ENCODE data around the gene LDB2. TPM values are rescaled to one million over a fixed set of nuclear protein-coding genes. Genes with fewer than 3 reads are reported as not detected.

Gene LDB2
- total and polyA plus RNA-seq, 5 experiments from 2014 or later = 0.38 TPM; not detected in 4

GRCh38 chr4:16772366-16772850 lies 126.0 kb downstream of the LDB2 start:
- no peaks in the 10 kb centered on the region for H3K36me3 Mint-ChIP-seq
- POLR2A ChIA-PET = no interaction called here
- DNase-seq (no peak), ATAC-seq (no peak)
- H3K4me1 Mint-ChIP-seq = no peaks in the 10 kb centered on the region
- H3K27me3 Mint-ChIP-seq = peaks cover 2 to 15% (median 7%) of the 10 kb centered on the region in 5 donors
- H3K9me3 Mint-ChIP-seq = peaks cover 0 to 2% (median 0%) of the 10 kb centered on the region in 9 donors
- no peak overlapping the region for H3K4me3 Mint-ChIP-seq
- no peak overlapping the region for H3K27ac Mint-ChIP-seq

GRCh38 chr4:16770710-16771285 lies 127.6 kb downstream of the LDB2 start:
- H3K4me3 Mint-ChIP-seq = no peak overlapping the region
- no peak overlapping the region for H3K27ac Mint-ChIP-seq
- peaks cover 0 to 2% (median 0%) of the 10 kb centered on the region in 9 donors for H3K9me3 Mint-ChIP-seq
- no peak for ATAC-seq
- POLR2A ChIA-PET = no interaction called here
- peaks cover 2 to 15% (median 7%) of the 10 kb centered on the region in 5 donors for H3K27me3 Mint-ChIP-seq
- no peaks in the 10 kb centered on the region for H3K4me1 Mint-ChIP-seq
- no peak for DNase-seq
- H3K36me3 Mint-ChIP-seq = no peaks in the 10 kb centered on the region

DNA sequence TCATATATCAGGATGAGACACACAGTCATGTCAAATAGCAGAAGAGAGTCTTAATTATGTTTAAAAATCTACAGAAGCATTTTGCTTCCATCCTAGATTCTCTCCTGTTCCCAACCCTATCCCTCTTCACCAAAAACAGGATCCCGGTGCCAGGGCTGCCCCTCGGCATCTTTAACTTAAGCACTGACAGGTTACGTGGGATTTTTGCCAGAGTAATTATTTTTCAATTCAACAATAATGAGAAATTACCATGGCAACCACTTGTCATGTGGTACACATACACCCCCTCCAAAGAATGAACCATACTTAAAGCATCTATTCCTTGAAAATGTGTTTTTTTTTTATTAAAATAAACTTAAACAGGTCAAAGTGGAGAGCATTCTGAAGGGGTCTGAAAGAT lies 130.6 kb downstream of the LDB2 start:
- H3K4me1 Mint-ChIP-seq = no peaks in the 10 kb centered on the region
- ATAC-seq (no peak), DNase-seq (no peak)
- POLR2A ChIA-PET = no interaction called here
- no peak overlapping the region for H3K27ac Mint-ChIP-seq
- H3K9me3 Mint-ChIP-seq = peaks cover 0 to 2% (median 0%) of the 10 kb centered on the region in 9 donors
- H3K4me3 Mint-ChIP-seq = no peak overlapping the region
- peaks cover 2 to 10% (median 3%) of the 10 kb centered on the region in 5 donors for H3K27me3 Mint-ChIP-seq
- H3K36me3 Mint-ChIP-seq = no peaks in the 10 kb centered on the region

GRCh38 chr4:16767251-16767650 lies 131.2 kb downstream of the LDB2 start:
- DNase-seq = no peak
- no peaks in the 10 kb centered on the region for H3K4me1 Mint-ChIP-seq
- no peak for ATAC-seq
- POLR2A ChIA-PET = interaction anchor here (0.6 kb wide), 1 partner anchor 903 kb away, joined by 3 read pairs; no protein-coding TSS in a partner anchor
- H3K4me3 Mint-ChIP-seq = no peak overlapping the region
- H3K36me3 Mint-ChIP-seq = no peaks in the 10 kb centered on the region
- no peaks in the 10 kb centered on the region for H3K9me3 Mint-ChIP-seq
- no peak overlapping the region for H3K27ac Mint-ChIP-seq
- peaks cover 0 to 6% (median 3%) of the 10 kb centered on the region in 5 donors for H3K27me3 Mint-ChIP-seq

- H3K4me3 Mint-ChIP-seq = no peak overlapping the region
- DNase-seq (no peak), ATAC-seq (no peak)
- POLR2A ChIA-PET = no interaction called here
- no peak overlapping the region for H3K27ac Mint-ChIP-seq
- H3K36me3 Mint-ChIP-seq = no peaks in the 10 kb centered on the region
- H3K4me1 Mint-ChIP-seq = no peaks in the 10 kb centered on the region
- peaks cover 0 to 3% (median 2%) of the 10 kb centered on the region in 5 donors for H3K27me3 Mint-ChIP-seq
- H3K9me3 Mint-ChIP-seq = no peaks in the 10 kb centered on the region
These were observed 132.9 kb downstream of the LDB2 start for GRCh38 chr4:16765546-16765945.

DNA sequence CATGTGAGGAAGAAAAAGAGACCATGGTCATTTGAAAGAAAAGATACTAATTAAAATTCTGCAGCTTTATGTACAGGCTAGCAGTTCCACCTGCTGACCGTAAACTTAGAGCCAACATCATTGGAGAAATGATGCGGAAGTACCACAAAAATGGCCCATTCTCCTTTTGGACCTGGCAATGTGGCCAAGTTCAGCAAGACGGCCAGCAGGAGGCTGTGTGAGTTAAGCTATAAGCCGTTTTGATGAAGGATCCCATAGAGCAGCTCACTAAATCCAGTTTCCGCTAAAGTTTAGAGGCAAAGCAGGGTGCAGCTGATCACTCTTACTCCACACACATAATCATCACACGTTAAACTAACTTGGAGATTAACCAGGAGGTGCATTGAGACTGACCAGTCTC lies 133.8 kb downstream of the LDB2 start:
- POLR2A ChIA-PET = no interaction called here
- no peaks in the 10 kb centered on the region for H3K9me3 Mint-ChIP-seq
- no peak overlapping the region for H3K27ac Mint-ChIP-seq
- peaks cover 0 to 3% (median 2%) of the 10 kb centered on the region in 5 donors for H3K27me3 Mint-ChIP-seq
- no peak for DNase-seq
- ATAC-seq = no peak
- H3K36me3 Mint-ChIP-seq = no peaks in the 10 kb centered on the region
- no peak overlapping the region for H3K4me3 Mint-ChIP-seq
- no peaks in the 10 kb centered on the region for H3K4me1 Mint-ChIP-seq

DNA sequence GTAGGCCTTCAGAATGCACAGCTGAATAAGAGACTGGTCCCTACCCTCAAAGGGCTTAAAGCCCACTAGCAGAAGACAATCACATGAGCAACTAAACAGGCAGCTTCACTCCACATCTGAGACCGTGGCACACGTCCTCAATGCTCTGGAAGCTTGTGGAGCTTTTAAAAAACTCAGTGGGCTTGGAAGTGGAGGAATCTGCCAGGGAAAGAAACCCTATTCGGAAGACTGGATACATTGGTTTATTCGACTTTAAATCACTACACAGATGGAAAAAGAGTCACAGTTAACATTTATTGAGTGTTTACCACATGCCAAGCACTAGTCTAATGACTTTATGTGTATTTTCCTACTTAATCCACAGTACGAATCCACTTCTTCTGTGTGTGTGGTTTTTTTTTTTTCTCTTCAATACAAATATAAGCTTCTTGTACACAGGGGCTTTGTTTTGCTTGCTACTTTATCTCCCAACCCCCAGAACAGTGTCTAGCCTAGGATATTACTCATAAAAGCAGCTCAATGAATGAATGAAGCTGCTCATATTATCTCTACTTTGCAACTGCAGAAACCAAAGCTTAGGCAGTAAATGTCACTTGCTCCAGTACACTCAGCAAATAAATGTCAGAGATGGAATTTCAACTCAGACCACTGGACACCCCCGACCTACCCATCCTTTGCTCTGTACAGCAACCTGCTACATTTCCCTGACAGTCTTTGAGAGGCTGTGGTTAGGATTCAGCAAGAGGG lies 137.7 kb downstream of the LDB2 start:
- POLR2A ChIA-PET = no interaction called here
- H3K4me3 Mint-ChIP-seq = no peak overlapping the region
- H3K27ac Mint-ChIP-seq = no peak overlapping the region
- H3K36me3 Mint-ChIP-seq = no peaks in the 10 kb centered on the region
- no peaks in the 10 kb centered on the region for H3K4me1 Mint-ChIP-seq
- DNase-seq = no peak
- ATAC-seq = no peak
- H3K9me3 Mint-ChIP-seq = no peaks in the 10 kb centered on the region
- peaks cover 0 to 4% (median 0%) of the 10 kb centered on the region in 5 donors for H3K27me3 Mint-ChIP-seq

- Mint-ChIP-seq H3K36me3 (no peaks in the 10 kb centered on the region), H3K27me3 (peaks cover 0 to 6% (median 0%) of the 10 kb centered on the region in 5 donors), H3K27ac (no peak overlapping the region), H3K4me1 (no peaks in the 10 kb centered on the region), H3K4me3 (no peak overlapping the region), H3K9me3 (no peaks in the 10 kb centered on the region)
- POLR2A ChIA-PET = no interaction called here
- DNase-seq (no peak), ATAC-seq (no peak)
These were observed 138.4 kb downstream of the LDB2 start for GRCh38 chr4:16759931-16760582.

GRCh38 chr4:16758816-16759215 lies 139.6 kb downstream of the LDB2 start:
- no peaks in the 10 kb centered on the region for H3K36me3 Mint-ChIP-seq
- ATAC-seq = no peak
- no peaks in the 10 kb centered on the region for H3K4me1 Mint-ChIP-seq
- peak overlapping the region in 1 of 10 donors; percentile 14 for H3K27ac Mint-ChIP-seq
- H3K27me3 Mint-ChIP-seq = peaks cover 0 to 9% (median 0%) of the 10 kb centered on the region in 5 donors
- DNase-seq = no peak
- H3K4me3 Mint-ChIP-seq = no peak overlapping the region
- H3K9me3 Mint-ChIP-seq = no peaks in the 10 kb centered on the region
- POLR2A ChIA-PET = no interaction called here

DNA sequence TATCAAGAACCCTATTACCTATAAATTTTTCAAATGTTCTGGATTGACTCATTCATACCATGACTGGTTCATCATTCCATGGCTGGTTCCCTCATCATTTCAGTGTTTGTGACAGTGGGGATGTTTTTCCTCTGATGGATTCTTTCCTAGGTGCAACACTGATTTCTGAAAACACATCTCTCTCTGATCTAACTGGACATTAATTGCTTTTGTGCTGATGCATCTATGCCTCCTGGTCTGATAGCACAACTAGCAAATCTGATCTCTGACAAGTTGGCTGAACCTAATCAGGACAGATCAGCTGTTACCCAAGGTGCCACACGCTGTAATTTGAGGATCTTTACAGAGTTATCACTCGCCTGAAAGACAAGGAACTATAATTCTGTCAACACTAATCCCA lies 140.2 kb downstream of the LDB2 start:
- ATAC-seq (no peak), DNase-seq (no peak)
- H3K27ac Mint-ChIP-seq = no peak overlapping the region
- no peak overlapping the region for H3K4me3 Mint-ChIP-seq
- H3K4me1 Mint-ChIP-seq = no peaks in the 10 kb centered on the region
- no peaks in the 10 kb centered on the region for H3K9me3 Mint-ChIP-seq
- peaks cover 0 to 9% (median 0%) of the 10 kb centered on the region in 5 donors for H3K27me3 Mint-ChIP-seq
- POLR2A ChIA-PET = no interaction called here
- no peaks in the 10 kb centered on the region for H3K36me3 Mint-ChIP-seq

DNA sequence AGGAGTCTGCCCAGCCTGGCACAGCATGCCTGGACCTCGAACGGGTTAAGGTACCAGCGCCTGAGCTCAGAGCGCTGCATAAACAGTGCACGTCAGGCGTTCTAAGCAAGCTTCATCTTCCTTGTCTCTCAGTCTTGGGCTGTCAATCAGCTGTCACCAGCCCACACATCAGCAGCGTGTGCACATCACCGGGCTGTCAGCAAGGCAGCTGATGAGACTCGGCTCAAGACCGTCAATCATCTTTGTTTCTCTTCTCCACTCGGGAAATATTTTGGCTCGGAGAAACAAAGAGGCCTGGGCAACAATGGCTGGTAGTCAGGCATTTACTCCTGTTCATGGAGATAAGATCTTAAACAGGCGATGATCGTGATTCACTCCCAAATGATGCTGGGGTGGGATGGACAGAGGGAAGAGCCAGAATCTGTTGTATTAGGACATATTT lies 141.3 kb downstream of the LDB2 start:
- Mint-ChIP-seq H3K27ac (no peak overlapping the region), H3K36me3 (no peaks in the 10 kb centered on the region), H3K27me3 (peaks cover 0 to 9% (median 2%) of the 10 kb centered on the region in 5 donors), H3K9me3 (no peaks in the 10 kb centered on the region), H3K4me1 (no peaks in the 10 kb centered on the region), H3K4me3 (no peak overlapping the region)
- DNase-seq (no peak), ATAC-seq (no peak)
- POLR2A ChIA-PET = no interaction called here

DNA sequence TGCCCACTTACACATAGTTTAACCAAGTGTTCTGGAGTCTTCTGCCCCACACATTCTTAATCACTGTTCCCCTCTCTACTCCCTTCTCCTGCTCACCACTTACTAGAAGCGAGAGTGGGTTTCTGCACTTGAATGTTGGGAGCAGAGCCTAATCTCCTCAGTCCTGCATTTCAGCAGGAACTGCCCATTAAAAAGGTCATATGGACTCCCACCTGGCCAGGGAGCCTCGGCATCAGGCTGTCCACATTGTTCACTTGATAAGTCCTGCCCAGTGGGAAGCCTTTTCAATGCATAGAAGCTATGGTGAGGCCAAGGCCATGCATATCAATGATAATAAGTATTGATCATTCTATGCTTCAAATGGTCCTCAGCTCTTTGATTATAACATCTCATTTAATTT lies 144.3 kb downstream of the LDB2 start:
- ATAC-seq = no peak
- Mint-ChIP-seq H3K9me3 (no peaks in the 10 kb centered on the region), H3K4me1 (no peaks in the 10 kb centered on the region), H3K27ac (no peak overlapping the region), H3K36me3 (no peaks in the 10 kb centered on the region), H3K27me3 (peaks cover 0 to 9% (median 2%) of the 10 kb centered on the region in 5 donors), H3K4me3 (no peak overlapping the region)
- POLR2A ChIA-PET = no interaction called here
- DNase-seq = no peak

- no peak overlapping the region for H3K4me3 Mint-ChIP-seq
- peaks cover 0 to 9% (median 0%) of the 10 kb centered on the region in 5 donors for H3K27me3 Mint-ChIP-seq
- H3K9me3 Mint-ChIP-seq = no peaks in the 10 kb centered on the region
- no peaks in the 10 kb centered on the region for H3K4me1 Mint-ChIP-seq
- POLR2A ChIA-PET = no interaction called here
- H3K27ac Mint-ChIP-seq = no peak overlapping the region
- no peaks in the 10 kb centered on the region for H3K36me3 Mint-ChIP-seq
- DNase-seq = no peak
- no peak for ATAC-seq
These were observed 146.3 kb downstream of the LDB2 start for GRCh38 chr4:16752150-16752549.

Data from naive thymus-derived CD8-positive, alpha-beta T cell (primary cell).